Jurkat, Clone E6-1 (cell line): ENCODE data around the gene CTNNAL1.
"Not testable (repeated sequence)": the region's sequence is repeated elsewhere in the genome, so short reads cannot be mapped to it uniquely, and the experiment has no call there.

ENCODE experiments used
- DNase-seq: peaks from one replicate; pipeline ENCODE4 v3.0.0-alpha.2; 2011; ENCODE audit warnings: low read depth, low spot score
- H3K4me3 ChIP-seq: 2 replicates; pipeline ENCODE4 v1.5.1; 2011; ENCODE audit warnings: mild to moderate bottlenecking, low read length, control low read depth, moderate library complexity

The CTNNAL1 gene

GRCh38 chr9:108950168-108950567, 63.1 kb downstream of the CTNNAL1 start:
- no peak for DNase-seq
- no peak overlapping the region for H3K4me3 ChIP-seq

DNA sequence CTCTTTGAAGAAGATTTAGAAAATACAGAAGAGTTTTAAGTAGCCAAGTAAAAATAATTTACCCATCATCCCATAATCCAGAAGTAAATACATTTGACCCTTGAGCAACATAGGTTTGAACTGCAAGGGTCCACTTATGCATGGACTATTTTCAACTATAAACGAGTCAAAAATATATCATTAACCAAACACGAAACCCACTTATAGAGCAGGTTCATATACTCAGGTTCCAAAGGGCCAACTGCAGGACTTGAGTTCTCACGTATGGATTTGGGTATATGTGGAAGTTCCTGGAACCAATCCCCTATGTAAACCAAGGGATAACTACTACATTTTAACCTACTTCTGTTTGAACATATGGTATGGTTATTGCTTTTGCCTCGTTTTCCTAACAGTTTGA, 73.3 kb downstream of the CTNNAL1 start:
- H3K4me3 ChIP-seq: no peak overlapping the region
- DNase-seq: no peak

DNA sequence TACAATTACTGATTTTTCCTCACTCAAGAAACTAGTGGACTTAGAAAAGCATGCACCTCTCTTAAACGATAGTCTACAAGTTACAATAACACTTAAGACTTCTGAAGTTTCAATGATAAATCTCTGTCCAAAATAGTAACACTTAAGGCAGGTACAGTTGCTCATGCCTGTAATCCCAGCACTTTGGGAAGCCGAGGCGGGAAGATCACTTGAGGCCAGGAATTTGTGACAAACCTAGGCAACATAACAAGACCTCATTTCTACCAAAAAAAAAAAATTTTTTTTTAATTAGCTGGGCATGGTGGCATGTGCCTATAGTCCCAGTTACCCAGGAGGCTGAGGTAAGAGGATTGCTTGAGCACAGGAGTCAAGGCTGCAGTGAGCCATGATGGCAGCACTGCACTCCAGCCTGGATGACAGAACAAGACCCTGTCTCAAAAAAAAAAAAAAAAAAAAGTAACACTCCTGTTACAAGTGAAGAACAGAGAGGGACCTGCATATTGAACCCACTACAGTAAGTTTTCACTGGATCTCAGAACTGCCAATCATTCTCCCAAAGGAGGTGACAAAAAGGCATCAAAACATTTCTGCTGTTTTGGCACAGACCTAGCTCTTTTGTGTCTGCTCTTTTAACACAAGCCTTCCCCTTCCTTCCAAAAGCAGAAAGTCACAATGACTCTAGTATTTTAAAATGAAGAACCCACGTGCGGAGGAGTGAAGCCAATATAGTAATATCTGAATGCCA, 75.6 kb downstream of the CTNNAL1 start:
- no peak overlapping the region for H3K4me3 ChIP-seq
- no peak for DNase-seq

DNA sequence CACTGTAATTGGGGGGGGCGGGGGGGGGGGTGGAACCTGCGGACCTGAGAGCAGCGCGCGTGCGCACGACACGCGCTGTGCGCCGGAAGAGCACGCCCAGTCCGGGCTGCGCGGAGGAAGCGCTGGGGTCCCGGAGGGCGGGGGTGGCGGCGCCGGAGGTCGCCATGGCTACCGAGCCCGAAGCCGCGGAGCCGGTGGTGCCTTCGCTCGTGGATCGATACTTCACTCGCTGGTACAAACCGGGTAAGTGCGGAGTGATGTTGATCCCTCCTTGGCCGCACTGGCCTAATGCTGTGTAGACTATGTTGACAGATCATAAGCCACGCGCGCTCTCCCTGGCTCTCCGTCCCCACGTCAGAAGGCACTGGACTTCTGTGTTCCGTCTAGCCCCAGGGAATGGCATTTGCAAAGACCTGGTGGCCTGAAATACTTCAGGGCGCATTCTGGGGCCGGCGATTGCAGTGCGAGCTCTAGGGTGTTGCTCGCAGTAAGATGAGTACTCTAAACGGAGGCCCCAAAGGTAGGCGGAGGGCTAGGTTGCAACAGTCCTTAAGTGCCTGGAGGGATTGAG, 78.9 kb downstream of the CTNNAL1 start, which contains the start of gene ABITRAM:
Gene ABITRAM (plus strand): TSS at position 78 of the 571 bp plus-strand sequence. CDS start 87 bp downstream, at position 165.
- DNase-seq: peak; percentile 78
- peak within 1 kb of the TSS; percentile 97 for H3K4me3 ChIP-seq

DNA sequence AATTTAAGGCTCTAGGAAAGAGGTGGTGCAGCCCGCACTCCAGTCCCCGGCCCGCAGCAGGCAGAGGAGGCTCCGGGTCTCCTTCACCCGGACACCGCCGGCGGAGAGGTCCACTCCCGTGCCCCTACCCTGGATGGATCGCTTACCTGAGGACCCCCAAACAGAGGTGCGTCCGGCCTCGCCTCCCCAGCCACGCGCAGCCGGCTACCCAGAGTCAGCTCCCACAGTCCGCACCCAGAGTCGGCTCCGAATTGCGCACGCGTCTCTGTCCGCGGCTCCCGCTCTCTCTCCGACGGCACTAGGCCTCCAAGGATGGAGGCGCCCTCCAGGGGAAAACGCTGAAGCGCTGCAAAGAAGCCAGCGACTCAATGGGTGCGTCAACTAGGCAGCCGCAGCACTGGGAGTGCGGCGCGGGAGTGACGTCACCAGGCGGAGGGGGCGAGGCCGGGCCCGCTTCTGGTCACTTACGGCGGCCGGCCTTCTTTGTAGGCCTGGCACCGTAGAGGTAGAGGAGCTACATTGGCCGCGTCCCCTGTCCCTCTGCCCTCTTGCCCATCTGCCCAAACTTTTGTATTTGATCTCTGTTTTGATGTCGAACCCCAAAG, 79.5 kb downstream of the CTNNAL1 start, which contains the start of gene ELP1:
Gene ELP1 (minus strand): TSS at position 407 of the 605 bp plus-strand sequence. CDS start 2,978 bp downstream, outside the sequence.
- peak within 1 kb of the TSS; percentile 97 for H3K4me3 ChIP-seq
- peak; percentile 91 for DNase-seq

GRCh38 chr9:108933231-108933717, 80.0 kb downstream of the CTNNAL1 start:
- H3K4me3 ChIP-seq: peak overlapping the region; percentile 97
- no peak for DNase-seq

DNA sequence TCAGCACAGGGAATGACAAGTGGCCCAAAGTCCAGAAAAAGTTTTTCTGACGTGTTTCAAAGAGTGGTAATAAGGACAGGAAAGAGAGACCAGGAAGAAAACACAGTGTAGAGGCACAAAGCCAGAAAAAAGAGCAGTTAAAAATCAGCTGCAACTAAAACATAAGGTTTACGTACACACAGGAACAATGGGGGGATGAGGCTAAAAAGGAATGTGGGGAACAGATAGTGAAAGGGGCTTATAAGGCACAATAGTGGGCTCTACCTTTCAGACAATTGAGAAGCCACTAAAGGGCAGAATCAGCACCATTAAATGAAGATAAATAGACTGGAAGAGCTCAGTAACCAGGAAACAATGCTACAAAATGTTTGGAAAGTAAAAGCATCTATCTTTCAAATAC, 84.9 kb downstream of the CTNNAL1 start:
- H3K4me3 ChIP-seq: no peak overlapping the region
- no peak for DNase-seq

DNA sequence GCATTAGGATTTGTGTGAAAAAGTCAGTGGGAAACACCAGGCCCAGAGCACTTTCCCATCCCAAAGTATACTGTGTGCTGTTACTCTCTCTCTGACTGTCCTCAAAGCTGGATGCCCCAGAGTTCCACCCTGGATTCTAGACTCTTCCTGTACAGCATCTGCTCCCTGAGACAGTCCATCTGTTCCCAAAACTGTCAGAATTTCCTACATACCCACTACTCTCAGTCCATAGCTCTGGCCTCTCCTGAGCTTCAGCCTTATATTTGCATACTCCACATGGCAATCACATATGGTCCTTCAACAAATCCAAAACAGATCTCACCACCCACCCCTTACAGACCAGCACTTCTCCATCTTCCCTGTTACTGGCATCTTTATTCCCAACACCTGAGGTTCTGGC, 88.8 kb downstream of the CTNNAL1 start:
- H3K4me3 ChIP-seq: no peak overlapping the region
- DNase-seq: no peak

- no peak overlapping the region for H3K4me3 ChIP-seq
- DNase-seq: no peak
Observed at GRCh38 chr9:108921200-108921599, 92.1 kb downstream of the CTNNAL1 start.

- not testable (repeated sequence) for H3K4me3 ChIP-seq, DNase-seq
Observed at GRCh38 chr9:108920401-108920800, 92.9 kb downstream of the CTNNAL1 start.

DNA sequence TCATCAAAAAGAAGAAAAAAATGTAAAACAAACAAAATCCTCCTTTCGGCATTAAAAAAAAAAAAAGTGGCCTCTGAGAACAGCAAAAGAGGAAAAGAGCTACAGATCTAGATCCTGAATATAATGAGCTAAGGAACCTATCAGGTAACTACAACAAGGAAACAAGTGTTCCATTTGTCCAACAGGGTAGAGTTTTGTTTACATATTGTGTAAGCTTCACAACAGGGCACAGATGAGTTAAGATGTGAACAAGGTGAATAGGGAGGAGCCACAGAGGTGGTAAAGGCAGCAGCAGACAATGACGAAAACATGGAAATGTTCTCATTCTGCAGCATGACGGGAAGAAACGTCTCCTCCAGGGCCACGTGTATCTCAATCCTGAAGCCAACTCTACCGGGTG, 93.8 kb downstream of the CTNNAL1 start:
- no peak for DNase-seq
- H3K4me3 ChIP-seq: no peak overlapping the region

DNA sequence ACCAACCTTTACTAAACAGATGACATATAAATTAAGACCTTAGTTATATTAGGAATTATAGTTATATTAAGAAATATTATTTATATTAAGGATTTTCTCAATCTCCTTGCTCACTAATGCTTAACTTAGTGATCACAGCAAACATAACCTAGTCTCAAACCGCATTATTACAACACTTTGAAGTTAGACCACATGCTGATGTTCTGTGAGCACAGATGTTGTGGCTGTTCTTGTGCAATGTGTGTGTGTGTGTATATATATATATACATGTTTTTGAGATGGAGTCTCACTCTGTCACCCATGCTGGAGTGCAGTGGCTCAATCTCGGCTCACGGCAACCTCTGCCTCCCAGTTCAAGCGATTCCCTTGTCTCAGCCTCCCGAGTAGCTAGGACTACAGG, 99.9 kb downstream of the CTNNAL1 start:
- no peak overlapping the region for H3K4me3 ChIP-seq
- DNase-seq: peak; percentile 77

- H3K4me3 ChIP-seq: no peak overlapping the region
- peak; percentile 74 for DNase-seq
Observed at GRCh38 chr9:108911820-108912219, 101.5 kb downstream of the CTNNAL1 start.

GRCh38 chr9:108910914-108911313, 102.4 kb downstream of the CTNNAL1 start:
- no peak overlapping the region for H3K4me3 ChIP-seq
- DNase-seq: no peak

- DNase-seq: no peak
- no peak overlapping the region for H3K4me3 ChIP-seq
Observed at GRCh38 chr9:108910402-108910801, 102.9 kb downstream of the CTNNAL1 start.

DNA sequence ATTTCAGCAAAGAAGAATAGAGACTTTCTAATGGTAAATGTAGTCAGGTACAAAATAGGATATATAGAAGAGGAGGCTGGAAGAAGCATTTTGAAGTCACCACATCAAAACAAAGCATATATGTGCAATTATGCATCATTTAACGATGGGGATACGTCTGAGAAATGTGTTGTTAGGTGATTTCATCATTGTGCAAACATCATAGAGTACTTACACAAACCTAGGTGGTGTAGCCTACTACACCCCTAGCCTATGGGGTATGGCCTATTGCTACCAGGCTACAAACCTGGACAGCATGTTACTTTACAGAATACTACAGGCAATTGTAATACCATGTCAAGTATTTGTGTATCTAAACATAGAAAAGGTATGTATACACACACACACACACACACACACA, 107.8 kb downstream of the CTNNAL1 start:
- DNase-seq: no peak
- no peak overlapping the region for H3K4me3 ChIP-seq

GRCh38 chr9:108904161-108904560, 109.1 kb downstream of the CTNNAL1 start:
- no peak overlapping the region for H3K4me3 ChIP-seq
- DNase-seq: no peak

- DNase-seq: no peak
- H3K4me3 ChIP-seq: no peak overlapping the region
Observed at GRCh38 chr9:108903420-108904103, 109.7 kb downstream of the CTNNAL1 start.

- no peak overlapping the region for H3K4me3 ChIP-seq
- no peak for DNase-seq
Observed at GRCh38 chr9:108900176-108900575, 113.1 kb downstream of the CTNNAL1 start.
